Stomach (tissue), 4 donors: ENCODE results near the gene SLC25A23.

Experiments
- EP300 ChIP-seq: sonication (generic); formaldehyde crosslinking; IDR thresholded peaks from one replicate; pipeline ENCODE4 v1.6.1; 2017; ENCODE audit warnings: antibody characterized with exemption
- POLR2AphosphoS5 ChIP-seq, 3 donors: sonication (generic); formaldehyde crosslinking; IDR thresholded peaks; one replicate each; pipeline ENCODE4 v1.6.1; 2016; ENCODE audit warnings: antibody characterized with exemption in 3 of 3
- TF ChIP-seq, protein P1 (sequence below), 7 experiments: fragments of 450-650 bp in 4 of 7; fragments of 200-600 bp in 3 of 7; sonication (generic) in 3 of 7; IDR thresholded peaks; one replicate each; pipeline ENCODE4 v1.5.1; 2016 to 2019; ENCODE audit warnings: antibody characterized with exemption in 7 of 7, control low read depth in 2 of 7, mild to moderate bottlenecking in 1 of 7

DNA sequence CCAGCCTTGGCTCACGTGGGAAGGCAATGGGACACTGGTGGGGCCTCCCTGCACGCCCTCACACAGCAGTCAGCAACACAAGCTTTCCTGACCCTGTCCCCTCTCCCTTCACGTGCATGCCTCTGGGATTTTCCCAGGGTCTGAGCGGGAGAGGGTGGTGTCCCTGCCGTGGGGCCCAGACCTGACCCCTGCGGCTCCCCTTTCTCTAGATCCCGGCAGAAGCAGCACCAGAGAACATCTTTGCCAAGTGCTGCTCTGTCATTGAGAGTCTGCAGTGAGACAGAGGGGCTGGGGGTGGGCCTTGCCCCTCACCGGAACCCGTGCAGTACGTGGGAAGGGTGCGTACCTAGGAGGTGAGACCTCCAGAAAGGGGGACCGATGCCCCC is 47.5 kb downstream of the SLC25A23 start:
- TF ChIP-seq, protein P1, sequence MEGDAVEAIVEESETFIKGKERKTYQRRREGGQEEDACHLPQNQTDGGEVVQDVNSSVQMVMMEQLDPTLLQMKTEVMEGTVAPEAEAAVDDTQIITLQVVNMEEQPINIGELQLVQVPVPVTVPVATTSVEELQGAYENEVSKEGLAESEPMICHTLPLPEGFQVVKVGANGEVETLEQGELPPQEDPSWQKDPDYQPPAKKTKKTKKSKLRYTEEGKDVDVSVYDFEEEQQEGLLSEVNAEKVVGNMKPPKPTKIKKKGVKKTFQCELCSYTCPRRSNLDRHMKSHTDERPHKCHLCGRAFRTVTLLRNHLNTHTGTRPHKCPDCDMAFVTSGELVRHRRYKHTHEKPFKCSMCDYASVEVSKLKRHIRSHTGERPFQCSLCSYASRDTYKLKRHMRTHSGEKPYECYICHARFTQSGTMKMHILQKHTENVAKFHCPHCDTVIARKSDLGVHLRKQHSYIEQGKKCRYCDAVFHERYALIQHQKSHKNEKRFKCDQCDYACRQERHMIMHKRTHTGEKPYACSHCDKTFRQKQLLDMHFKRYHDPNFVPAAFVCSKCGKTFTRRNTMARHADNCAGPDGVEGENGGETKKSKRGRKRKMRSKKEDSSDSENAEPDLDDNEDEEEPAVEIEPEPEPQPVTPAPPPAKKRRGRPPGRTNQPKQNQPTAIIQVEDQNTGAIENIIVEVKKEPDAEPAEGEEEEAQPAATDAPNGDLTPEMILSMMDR (IDR thresholded peaks at IDR 0.05) = no peak
- TF ChIP-seq POLR2AphosphoS5 (IDR thresholded peaks at IDR 0.05) = no peak
- no peak for TF ChIP-seq EP300
